Neutrophil (primary cell): ENCODE measurements around the gene MOCS2.

Experiments used
- H3K27ac ChIP-seq: fragments of 200-600 bp; sonication (generic); 2 replicates; pipeline ENCODE4 v1.5.1; 2016; ENCODE audit warnings: mild to moderate bottlenecking, moderate library complexity
- H3K27me3 ChIP-seq: fragments of 200-600 bp; sonication (generic); 2 replicates; pipeline ENCODE4 v1.6.0; 2016; ENCODE audit warnings: mild to moderate bottlenecking
- H3K36me3 ChIP-seq: fragments of 200-600 bp; sonication (generic); 2 replicates; pipeline ENCODE4 v1.5.1; 2017
- H3K4me1 ChIP-seq, 2 experiments: fragments of 200-600 bp in 1 of 2; sonication (generic) in 1 of 2; 1 replicate in 1 of 2; 2 replicates in 1 of 2; pipeline versions ENCODE4 v1.5.1 to v1.6.1; 2013 to 2016; ENCODE audit warnings: low read depth in 1 of 2, low read length in 1 of 2, mild to moderate bottlenecking in 1 of 2, moderate library complexity in 1 of 2; ENCODE audit not compliant: control insufficient read depth in 1 of 2, insufficient read depth in 1 of 2
- H3K4me3 ChIP-seq, 2 experiments: fragments of 200-600 bp in 1 of 2; sonication (generic) in 1 of 2; 1 replicate in 1 of 2; 2 replicates in 1 of 2; pipeline ENCODE4 v1.5.1; 2013 to 2016; ENCODE audit warnings: low read depth in 1 of 2, low read length in 1 of 2, mild to moderate bottlenecking in 1 of 2, moderate library complexity in 1 of 2
- H3K9me3 ChIP-seq: fragments of 200-600 bp; sonication (generic); 2 replicates; pipeline ENCODE4 v1.5.1; 2016
- TF ChIP-seq, protein P1 (sequence below): fragments of 200-600 bp; sonication (generic); IDR thresholded peaks from 2 replicates; pipeline ENCODE4 v1.5.1; 2016; ENCODE audit warnings: antibody characterized with exemption

Gene MOCS2

DNA sequence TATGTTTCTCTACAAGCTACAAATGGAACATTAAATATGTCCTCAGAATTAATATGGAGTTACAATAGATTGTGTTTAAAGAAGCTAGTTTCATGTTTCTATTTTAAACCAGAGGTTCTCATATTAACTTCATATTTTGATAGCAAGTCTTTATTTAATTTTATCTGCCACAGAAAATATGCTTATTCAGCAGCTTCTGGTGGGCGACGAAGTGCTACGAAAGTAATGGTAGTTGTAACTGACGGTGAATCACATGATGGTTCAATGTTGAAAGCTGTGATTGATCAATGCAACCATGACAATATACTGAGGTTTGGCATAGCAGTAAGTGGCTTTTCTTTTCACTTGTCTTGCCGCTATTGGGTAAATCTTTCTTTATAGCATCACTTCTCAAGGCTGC is 54.2 kb downstream of the MOCS2 start:
- Histone ChIP-seq H3K36me3 (no peaks in the 10 kb centered on the region), H3K9me3 (no peaks in the 10 kb centered on the region), H3K27ac (no peak overlapping the region), H3K27me3 (no peaks in the 10 kb centered on the region), H3K4me1 (no peaks in the 10 kb centered on the region), H3K4me3 (no peak overlapping the region)
- TF ChIP-seq, protein P1, sequence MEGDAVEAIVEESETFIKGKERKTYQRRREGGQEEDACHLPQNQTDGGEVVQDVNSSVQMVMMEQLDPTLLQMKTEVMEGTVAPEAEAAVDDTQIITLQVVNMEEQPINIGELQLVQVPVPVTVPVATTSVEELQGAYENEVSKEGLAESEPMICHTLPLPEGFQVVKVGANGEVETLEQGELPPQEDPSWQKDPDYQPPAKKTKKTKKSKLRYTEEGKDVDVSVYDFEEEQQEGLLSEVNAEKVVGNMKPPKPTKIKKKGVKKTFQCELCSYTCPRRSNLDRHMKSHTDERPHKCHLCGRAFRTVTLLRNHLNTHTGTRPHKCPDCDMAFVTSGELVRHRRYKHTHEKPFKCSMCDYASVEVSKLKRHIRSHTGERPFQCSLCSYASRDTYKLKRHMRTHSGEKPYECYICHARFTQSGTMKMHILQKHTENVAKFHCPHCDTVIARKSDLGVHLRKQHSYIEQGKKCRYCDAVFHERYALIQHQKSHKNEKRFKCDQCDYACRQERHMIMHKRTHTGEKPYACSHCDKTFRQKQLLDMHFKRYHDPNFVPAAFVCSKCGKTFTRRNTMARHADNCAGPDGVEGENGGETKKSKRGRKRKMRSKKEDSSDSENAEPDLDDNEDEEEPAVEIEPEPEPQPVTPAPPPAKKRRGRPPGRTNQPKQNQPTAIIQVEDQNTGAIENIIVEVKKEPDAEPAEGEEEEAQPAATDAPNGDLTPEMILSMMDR, result no peak

DNA sequence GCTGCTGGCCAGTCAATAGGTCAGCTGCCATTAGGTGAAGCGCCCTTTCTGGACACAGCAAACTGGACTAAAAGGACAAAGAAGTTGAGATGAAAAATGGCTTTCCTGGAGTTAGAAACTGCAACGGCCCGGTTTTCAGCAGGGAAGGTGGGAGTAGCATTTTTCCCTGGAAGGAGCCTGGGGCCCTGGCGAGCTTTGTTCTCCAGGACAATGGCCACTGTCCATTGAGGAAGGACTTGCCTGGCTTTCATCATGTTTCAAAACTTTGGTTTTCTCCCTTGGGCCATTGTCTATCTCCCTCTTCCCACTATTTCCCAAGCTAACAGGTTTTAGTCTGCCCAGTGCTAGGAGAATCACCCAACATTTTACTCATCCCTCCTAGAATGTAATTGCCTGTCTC is 56.2 kb downstream of the MOCS2 start:
- Histone ChIP-seq H3K27ac (no peak overlapping the region), H3K4me1 (no peaks in the 10 kb centered on the region), H3K4me3 (no peak overlapping the region), H3K27me3 (no peaks in the 10 kb centered on the region), H3K36me3 (no peaks in the 10 kb centered on the region), H3K9me3 (no peaks in the 10 kb centered on the region)
- TF ChIP-seq, protein P1, result no peak

DNA sequence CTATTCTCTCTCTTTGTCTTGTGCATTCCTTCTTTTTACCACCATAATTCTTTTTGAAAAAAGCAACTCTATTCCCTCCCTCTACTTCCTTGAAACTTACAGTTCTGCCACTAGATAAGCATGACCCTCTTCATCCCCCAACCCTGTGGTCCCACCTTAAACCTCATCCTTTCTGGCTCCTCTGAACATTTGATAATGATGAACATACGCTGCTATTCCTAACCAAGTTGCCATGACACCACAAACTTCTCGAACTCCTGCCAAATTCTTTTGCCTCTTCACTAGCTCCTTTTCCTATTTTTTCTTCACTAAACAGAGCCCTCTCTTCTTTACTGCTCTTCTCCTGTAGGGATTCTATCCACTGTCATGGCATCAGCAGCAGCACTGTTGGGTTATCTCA is 57.1 kb downstream of the MOCS2 start:
- no peaks in the 10 kb centered on the region for H3K4me1 ChIP-seq
- TF ChIP-seq, protein P1, result no peak
- no peak overlapping the region for H3K27ac ChIP-seq
- no peaks in the 10 kb centered on the region for H3K36me3 ChIP-seq
- H3K9me3 ChIP-seq, result no peaks in the 10 kb centered on the region
- no peak overlapping the region for H3K4me3 ChIP-seq
- H3K27me3 ChIP-seq, result no peaks in the 10 kb centered on the region

DNA sequence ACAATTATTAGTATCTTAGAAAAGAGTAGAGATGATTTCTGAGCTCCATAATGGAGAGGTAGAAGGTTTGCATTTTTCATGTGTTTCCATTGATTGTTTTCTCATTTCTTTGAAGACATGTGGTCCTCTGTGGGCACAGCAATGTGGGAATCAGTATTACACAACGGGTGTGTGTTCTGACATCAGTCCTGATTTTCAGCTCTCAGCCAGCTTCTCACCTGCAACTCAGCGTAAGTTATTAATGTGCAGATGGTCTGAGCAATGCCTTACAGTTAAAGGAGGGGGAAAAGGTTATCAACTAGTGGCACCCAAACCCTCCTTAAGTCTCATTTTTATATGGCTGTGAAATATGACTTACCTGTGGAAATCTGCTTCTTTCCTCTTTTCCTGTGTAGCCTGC is 61.3 kb downstream of the MOCS2 start:
- Histone ChIP-seq H3K27ac (no peak overlapping the region), H3K27me3 (no peaks in the 10 kb centered on the region), H3K36me3 (no peaks in the 10 kb centered on the region), H3K4me1 (no peaks in the 10 kb centered on the region), H3K4me3 (no peak overlapping the region), H3K9me3 (no peaks in the 10 kb centered on the region)
- TF ChIP-seq, protein P1, result no peak
